HepG2 (cell line): ENCODE results near the gene AADACL4. TPM values are rescaled to one million over a fixed set of nuclear protein-coding genes. Genes with fewer than 3 reads are reported as not detected.

Source experiments
- AGO1 ChIP-seq: fragments of 200-400 bp; formaldehyde crosslinking; IDR thresholded peaks from 2 replicates; pipeline ENCODE4 v1.6.1; 2017; ENCODE audit warnings: mild to moderate bottlenecking, low read depth, low read length, moderate library complexity; ENCODE audit not compliant: poor library complexity, severe bottlenecking
- AHR ChIP-seq: IDR thresholded peaks from 2 replicates; pipeline ENCODE4 v1.6.1; 2018; ENCODE audit warnings: missing genetic modification reagents, missing compliant biosample characterization
- CEBPG ChIP-seq: IDR thresholded peaks from 2 replicates; pipeline ENCODE4 v1.6.1; 2016
- CREB1 ChIP-seq, 2 experiments: fragments of 450-650 bp in 1 of 2; IDR thresholded peaks; 2 replicates each; pipeline ENCODE4 v1.6.1; 2016 to 2017; ENCODE audit warnings: control low read depth in 1 of 2, mild to moderate bottlenecking in 1 of 2, missing compliant biosample characterization in 1 of 2, missing genetic modification characterization in 1 of 2
- DNMT3B ChIP-seq: conservative IDR thresholded peaks from 2 replicates; pipeline ENCODE4 v1.6.1; 2016; ENCODE audit warnings: missing biosample characterization, control low read depth
- EHMT2 ChIP-seq: fragments of 200-600 bp; sonication (generic); IDR thresholded peaks from 2 replicates; pipeline ENCODE4 v1.7.0; 2017; ENCODE audit warnings: antibody characterized with exemption, low read depth, low read length, borderline replicate concordance
- HDAC2 ChIP-seq: sonication (generic); formaldehyde crosslinking; IDR thresholded peaks from 2 replicates; pipeline ENCODE4 v1.4.0; 2020; ENCODE audit warnings: missing genetic modification reagents
- KAT2B ChIP-seq: fragments of 150-350 bp; IDR thresholded peaks from 2 replicates; pipeline ENCODE4 v1.6.1; 2014; ENCODE audit warnings: low read depth, low read length, borderline replicate concordance
- KDM3A ChIP-seq: IDR thresholded peaks from 2 replicates; pipeline ENCODE4 v1.6.1; 2018; ENCODE audit warnings: low read depth, missing compliant biosample characterization
- NCOR1 ChIP-seq: fragments of 200-600 bp; sonication (generic); IDR thresholded peaks from 2 replicates; pipeline ENCODE4 v1.7.0; 2017; ENCODE audit warnings: antibody characterized with exemption, low read length, borderline replicate concordance
- RFXANK ChIP-seq: IDR thresholded peaks from 2 replicates; pipeline ENCODE4 v1.6.1; 2016
- SP1 ChIP-seq, 2 experiments: fragments of 450-650 bp in 1 of 2; sonication (generic) in 1 of 2; formaldehyde crosslinking in 1 of 2; IDR thresholded peaks; 2 replicates each; pipeline versions ENCODE4 v1.4.0 to v1.6.1; 2016 to 2020; ENCODE audit warnings: missing genetic modification reagents in 1 of 2
- SP140L ChIP-seq: sonication (generic); formaldehyde crosslinking; IDR thresholded peaks from 2 replicates; pipeline ENCODE4 v1.4.0; 2020; ENCODE audit warnings: missing genetic modification reagents, borderline replicate concordance
- TCF7 ChIP-seq: sonication (generic); IDR thresholded peaks from 2 replicates; pipeline ENCODE4 v1.6.1; 2016; ENCODE audit warnings: antibody characterized with exemption, low read depth
- ZNF101 ChIP-seq: sonication (generic); formaldehyde crosslinking; IDR thresholded peaks from 2 replicates; pipeline ENCODE4 v1.4.0; 2020; ENCODE audit warnings: mild to moderate bottlenecking, low read depth, missing genetic modification reagents, borderline replicate concordance
- ZNF232 ChIP-seq: sonication (generic); formaldehyde crosslinking; IDR thresholded peaks from 2 replicates; pipeline ENCODE4 v1.4.0; 2020; ENCODE audit warnings: missing genetic modification reagents, borderline replicate concordance
- ZNF253 ChIP-seq: sonication (generic); formaldehyde crosslinking; IDR thresholded peaks from 2 replicates; pipeline ENCODE4 v1.8.0; 2022; ENCODE audit warnings: mild to moderate bottlenecking, missing genetic modification reagents, borderline replicate concordance
- ZNF256 ChIP-seq: sonication (generic); formaldehyde crosslinking; conservative IDR thresholded peaks from 2 replicates; pipeline ENCODE4 v1.4.0; 2020; ENCODE audit warnings: missing genetic modification reagents
- ZNF616 ChIP-seq: sonication (generic); formaldehyde crosslinking; IDR thresholded peaks from 2 replicates; pipeline ENCODE4 v1.5.0; 2020; ENCODE audit warnings: low read depth, mild to moderate bottlenecking, missing genetic modification reagents
- polyA plus RNA-seq, 8 experiments: library from polyadenylated mRNA; depleted of rRNA in 3 of 8; stranded (reverse) in 7 of 8; unstranded in 1 of 8; fragments of >200 nt; fragmentation: Illumina TruSeq in 4 of 8; extraction: Trizol in 4 of 8; gene quantifications; 2 replicates each; pipeline versions ENCODE4 v1.2.1 to v1.2.3, GENCODE V29; 2011 to 2016; ENCODE audit warnings: low read depth in 4 of 8, missing spikeins in 1 of 8, mixed read lengths in 1 of 8; ENCODE audit not compliant: insufficient read depth in 1 of 8
- total RNA-seq, 5 experiments: library from RNA; depleted of rRNA; stranded (reverse); fragments of >200 nt; fragmentation: Illumina TruSeq; extraction: Trizol; gene quantifications; 2 replicates each; pipeline ENCODE4 v1.2.3, GENCODE V29; 2016; ENCODE audit warnings: low read depth in 1 of 5
- TF ChIP-seq, protein P1 (sequence below): sonication (generic); formaldehyde crosslinking; IDR thresholded peaks from 2 replicates; pipeline ENCODE4 v1.4.0; 2020; ENCODE audit warnings: missing genetic modification reagents
- TF ChIP-seq, protein P2 (sequence below): sonication (generic); formaldehyde crosslinking; IDR thresholded peaks from 2 replicates; pipeline ENCODE4 v1.5.1; 2020; ENCODE audit warnings: mild to moderate bottlenecking, moderate library complexity, missing genetic modification reagents
- TF ChIP-seq, protein P3 (sequence below): sonication (generic); formaldehyde crosslinking; IDR thresholded peaks from 2 replicates; pipeline ENCODE4 v1.8.0; 2023; ENCODE audit warnings: mild to moderate bottlenecking, missing genetic modification reagents
- TF ChIP-seq, protein P4 (sequence below), 2 experiments: sonication (generic) in 1 of 2; formaldehyde crosslinking in 1 of 2; IDR thresholded peaks; 2 replicates each; pipeline versions ENCODE4 v1.4.0 to v1.6.1; 2018 to 2020; ENCODE audit warnings: missing genetic modification reagents in 2 of 2, borderline replicate concordance in 1 of 2, low read depth in 1 of 2, mild to moderate bottlenecking in 1 of 2, missing biosample characterization in 1 of 2

AADACL4 gene
- total and polyA plus RNA-seq, 2 of the 13 experiments (the other 11 are each of a cell fraction or from before 2014, with no cell fraction given): not detected

DNA sequence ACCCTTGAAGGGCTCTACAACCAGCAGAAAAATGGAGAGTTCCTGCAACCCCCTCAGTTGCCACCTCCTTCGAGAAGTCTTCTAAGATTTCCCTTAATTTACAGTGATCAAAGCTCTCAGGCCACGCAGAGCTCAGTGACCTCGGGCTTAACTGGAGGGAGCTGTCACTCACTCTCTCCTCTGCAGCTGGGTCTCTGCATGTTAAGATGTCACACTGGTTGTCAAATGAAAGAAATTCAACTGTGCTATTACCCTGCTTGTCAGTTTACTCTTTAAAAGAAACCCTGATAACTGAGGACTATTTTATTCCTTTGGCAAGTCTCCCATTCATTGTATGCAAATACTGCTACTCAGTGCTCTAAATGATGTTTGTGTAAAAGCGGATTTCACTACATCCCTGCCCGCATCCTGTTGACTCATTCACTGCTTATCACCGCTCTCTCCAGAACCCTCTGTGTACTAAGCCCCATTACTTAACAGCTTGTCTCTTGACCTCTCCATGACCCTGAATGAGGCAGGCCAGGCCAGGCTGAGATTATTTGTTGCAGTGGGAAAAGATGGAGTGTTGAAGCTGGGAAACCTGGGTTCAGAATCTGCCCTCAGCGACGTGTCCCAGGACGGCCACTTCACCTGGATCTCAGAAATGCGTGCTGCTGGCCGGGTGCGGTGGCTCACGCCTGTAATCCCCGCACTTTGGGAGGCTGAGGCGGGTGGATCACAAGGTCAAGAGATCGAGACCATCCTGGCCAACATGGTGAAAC, 39.6 kb upstream of the AADACL4 start (continued):
- TF ChIP-seq CREB1 (IDR thresholded peaks at IDR 0.05): peak; percentile 20; the same call in 1 of the 2 replicates
- peak; percentile 82 for TF ChIP-seq CREB1 (CRISPR knock-in tag; IDR thresholded peaks at IDR 0.05)
- no peak for TF ChIP-seq ZNF101
- TF ChIP-seq EHMT2: no peak
- TF ChIP-seq RFXANK (CRISPR knock-in tag): no peak
- TF ChIP-seq, protein P1, sequence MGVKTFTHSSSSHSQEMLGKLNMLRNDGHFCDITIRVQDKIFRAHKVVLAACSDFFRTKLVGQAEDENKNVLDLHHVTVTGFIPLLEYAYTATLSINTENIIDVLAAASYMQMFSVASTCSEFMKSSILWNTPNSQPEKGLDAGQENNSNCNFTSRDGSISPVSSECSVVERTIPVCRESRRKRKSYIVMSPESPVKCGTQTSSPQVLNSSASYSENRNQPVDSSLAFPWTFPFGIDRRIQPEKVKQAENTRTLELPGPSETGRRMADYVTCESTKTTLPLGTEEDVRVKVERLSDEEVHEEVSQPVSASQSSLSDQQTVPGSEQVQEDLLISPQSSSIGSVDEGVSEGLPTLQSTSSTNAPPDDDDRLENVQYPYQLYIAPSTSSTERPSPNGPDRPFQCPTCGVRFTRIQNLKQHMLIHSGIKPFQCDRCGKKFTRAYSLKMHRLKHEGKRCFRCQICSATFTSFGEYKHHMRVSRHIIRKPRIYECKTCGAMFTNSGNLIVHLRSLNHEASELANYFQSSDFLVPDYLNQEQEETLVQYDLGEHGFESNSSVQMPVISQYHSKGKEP (CRISPR knock-in tag): no peak
- TF ChIP-seq CEBPG (CRISPR knock-in tag): peak; percentile 89
- no peak for TF ChIP-seq ZNF253 (CRISPR knock-in tag)
- TF ChIP-seq, protein P2, sequence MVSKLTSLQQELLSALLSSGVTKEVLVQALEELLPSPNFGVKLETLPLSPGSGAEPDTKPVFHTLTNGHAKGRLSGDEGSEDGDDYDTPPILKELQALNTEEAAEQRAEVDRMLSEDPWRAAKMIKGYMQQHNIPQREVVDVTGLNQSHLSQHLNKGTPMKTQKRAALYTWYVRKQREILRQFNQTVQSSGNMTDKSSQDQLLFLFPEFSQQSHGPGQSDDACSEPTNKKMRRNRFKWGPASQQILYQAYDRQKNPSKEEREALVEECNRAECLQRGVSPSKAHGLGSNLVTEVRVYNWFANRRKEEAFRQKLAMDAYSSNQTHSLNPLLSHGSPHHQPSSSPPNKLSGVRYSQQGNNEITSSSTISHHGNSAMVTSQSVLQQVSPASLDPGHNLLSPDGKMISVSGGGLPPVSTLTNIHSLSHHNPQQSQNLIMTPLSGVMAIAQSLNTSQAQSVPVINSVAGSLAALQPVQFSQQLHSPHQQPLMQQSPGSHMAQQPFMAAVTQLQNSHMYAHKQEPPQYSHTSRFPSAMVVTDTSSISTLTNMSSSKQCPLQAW (CRISPR knock-in tag): peak; percentile 46; the same call in 1 of the 2 replicates
- TF ChIP-seq SP140L (CRISPR knock-in tag): no peak
- no peak for TF ChIP-seq ZNF256 (CRISPR knock-in tag)
- no peak for TF ChIP-seq AHR (CRISPR knock-in tag)
- TF ChIP-seq KDM3A (CRISPR knock-in tag): peak; percentile 46; the same call in 1 of the 2 replicates
- TF ChIP-seq, protein P3, sequence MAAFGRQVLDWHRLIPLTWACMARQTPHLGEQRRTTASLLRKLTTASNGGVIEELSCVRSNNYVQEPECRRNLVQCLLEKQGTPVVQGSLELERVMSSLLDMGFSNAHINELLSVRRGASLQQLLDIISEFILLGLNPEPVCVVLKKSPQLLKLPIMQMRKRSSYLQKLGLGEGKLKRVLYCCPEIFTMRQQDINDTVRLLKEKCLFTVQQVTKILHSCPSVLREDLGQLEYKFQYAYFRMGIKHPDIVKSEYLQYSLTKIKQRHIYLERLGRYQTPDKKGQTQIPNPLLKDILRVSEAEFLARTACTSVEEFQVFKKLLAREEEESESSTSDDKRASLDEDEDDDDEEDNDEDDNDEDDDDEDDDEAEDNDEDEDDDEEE (CRISPR knock-in tag): no peak
- TF ChIP-seq ZNF616 (CRISPR knock-in tag): no peak
- TF ChIP-seq NCOR1: peak; percentile 67; the same call in 1 of the 2 replicates
- TF ChIP-seq, protein P4, sequence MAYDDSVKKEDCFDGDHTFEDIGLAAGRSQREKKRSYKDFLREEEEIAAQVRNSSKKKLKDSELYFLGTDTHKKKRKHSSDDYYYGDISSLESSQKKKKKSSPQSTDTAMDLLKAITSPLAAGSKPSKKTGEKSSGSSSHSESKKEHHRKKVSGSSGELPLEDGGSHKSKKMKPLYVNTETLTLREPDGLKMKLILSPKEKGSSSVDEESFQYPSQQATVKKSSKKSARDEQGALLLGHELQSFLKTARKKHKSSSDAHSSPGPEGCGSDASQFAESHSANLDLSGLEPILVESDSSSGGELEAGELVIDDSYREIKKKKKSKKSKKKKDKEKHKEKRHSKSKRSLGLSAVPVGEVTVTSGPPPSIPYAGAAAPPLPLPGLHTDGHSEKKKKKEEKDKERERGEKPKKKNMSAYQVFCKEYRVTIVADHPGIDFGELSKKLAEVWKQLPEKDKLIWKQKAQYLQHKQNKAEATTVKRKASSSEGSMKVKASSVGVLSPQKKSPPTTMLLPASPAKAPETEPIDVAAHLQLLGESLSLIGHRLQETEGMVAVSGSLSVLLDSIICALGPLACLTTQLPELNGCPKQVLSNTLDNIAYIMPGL (CRISPR knock-in tag; IDR thresholded peaks at IDR 0.05; ENCODE audit: borderline replicate concordance in 1 of 2, low read depth in 1 of 2): no peak
- no peak for TF ChIP-seq AGO1
- no peak; the same call in 1 of the 2 replicates for TF ChIP-seq ZNF232 (CRISPR knock-in tag)
- no peak for TF ChIP-seq SP1 (IDR thresholded peaks at IDR 0.05)
- no peak for TF ChIP-seq SP1 (CRISPR knock-in tag; IDR thresholded peaks at IDR 0.05)
- no peak for TF ChIP-seq DNMT3B (CRISPR knock-in tag)
- TF ChIP-seq TCF7: peak; percentile 70
- no peak for TF ChIP-seq KAT2B
- peak; percentile 97 for TF ChIP-seq HDAC2 (CRISPR knock-in tag)
